Vagina (tissue), 2 donors: Measurements from ENCODE around the gene IGFBP6. TPM values are rescaled to one million over a fixed set of nuclear protein-coding genes. Genes with fewer than 3 reads are reported as not detected.

Experiments
- DNase-seq, 2 donors: peaks; one replicate each; pipeline ENCODE4 v3.0.0-alpha.2; 2017; ENCODE audit errors: extremely low spot score in 2 of 2
- H3K27ac ChIP-seq: fragments of 200-600 bp; sonication (generic); one replicate; pipeline ENCODE4 v1.5.1; 2019
- H3K27me3 ChIP-seq: fragments of 200-600 bp; sonication (generic); one replicate; pipeline ENCODE4 v1.5.1; 2019
- H3K36me3 ChIP-seq, 2 donors: fragments of 200-600 bp; sonication (generic); one replicate each; pipeline ENCODE4 v1.5.1; 2017 to 2019
- H3K4me1 ChIP-seq: fragments of 200-600 bp; sonication (generic); one replicate; pipeline ENCODE4 v1.5.1; 2019
- H3K4me3 ChIP-seq, 2 donors: fragments of 200-600 bp; sonication (generic); 1 replicate in 1 of 2; 2 replicates in 1 of 2; pipeline ENCODE4 v1.5.1; 2016 to 2019
- H3K9me3 ChIP-seq: fragments of 200-600 bp; sonication (generic); one replicate; pipeline ENCODE4 v1.5.1; 2019
- CTCF ChIP-seq, 3 experiments: fragments of 450-650 bp in 2 of 3; fragments of 200-600 bp in 1 of 3; sonication (generic) in 1 of 3; IDR thresholded peaks; one replicate each; pipeline ENCODE4 v1.5.1; 2017 to 2019; ENCODE audit warnings: antibody characterized with exemption in 3 of 3, mild to moderate bottlenecking in 2 of 3, moderate library complexity in 2 of 3
- POLR2A ChIP-seq, 2 donors: fragments of 450-650 bp; IDR thresholded peaks; one replicate each; pipeline ENCODE4 v1.6.1; 2017; ENCODE audit warnings: antibody characterized with exemption in 2 of 2, mild to moderate bottlenecking in 2 of 2, moderate library complexity in 2 of 2
- POLR2AphosphoS5 ChIP-seq, 2 donors: sonication (generic); formaldehyde crosslinking; IDR thresholded peaks; one replicate each; pipeline ENCODE4 v1.9.0; 2017; ENCODE audit warnings: antibody characterized with exemption in 2 of 2, mild to moderate bottlenecking in 2 of 2, low read depth in 1 of 2; ENCODE audit not compliant: insufficient read depth in 1 of 2
- intact Hi-C: fragments of 100-400 bp; cut with DNase I; formaldehyde crosslinking; loops from one replicate; pipeline ENCODE4 v1.15.1; 2023
- total RNA-seq: library from RNA; depleted of rRNA; stranded (reverse); fragments of >200 nt; gene quantifications from one replicate; pipeline ENCODE4 v1.2.3, GENCODE V29; 2016

Gene IGFBP6
- total RNA-seq, 1 donor from 2014 or later = 684 TPM

- H3K9me3 ChIP-seq = no peaks in the 10 kb centered on the region
- peaks cover 84% of the 10 kb centered on the region for H3K4me1 ChIP-seq
- peak in 1 of 2 donors; percentile 89 for DNase-seq
These were observed 46.9 kb upstream of the IGFBP6 start for GRCh38 chr12:53050426-53051057.

DNA sequence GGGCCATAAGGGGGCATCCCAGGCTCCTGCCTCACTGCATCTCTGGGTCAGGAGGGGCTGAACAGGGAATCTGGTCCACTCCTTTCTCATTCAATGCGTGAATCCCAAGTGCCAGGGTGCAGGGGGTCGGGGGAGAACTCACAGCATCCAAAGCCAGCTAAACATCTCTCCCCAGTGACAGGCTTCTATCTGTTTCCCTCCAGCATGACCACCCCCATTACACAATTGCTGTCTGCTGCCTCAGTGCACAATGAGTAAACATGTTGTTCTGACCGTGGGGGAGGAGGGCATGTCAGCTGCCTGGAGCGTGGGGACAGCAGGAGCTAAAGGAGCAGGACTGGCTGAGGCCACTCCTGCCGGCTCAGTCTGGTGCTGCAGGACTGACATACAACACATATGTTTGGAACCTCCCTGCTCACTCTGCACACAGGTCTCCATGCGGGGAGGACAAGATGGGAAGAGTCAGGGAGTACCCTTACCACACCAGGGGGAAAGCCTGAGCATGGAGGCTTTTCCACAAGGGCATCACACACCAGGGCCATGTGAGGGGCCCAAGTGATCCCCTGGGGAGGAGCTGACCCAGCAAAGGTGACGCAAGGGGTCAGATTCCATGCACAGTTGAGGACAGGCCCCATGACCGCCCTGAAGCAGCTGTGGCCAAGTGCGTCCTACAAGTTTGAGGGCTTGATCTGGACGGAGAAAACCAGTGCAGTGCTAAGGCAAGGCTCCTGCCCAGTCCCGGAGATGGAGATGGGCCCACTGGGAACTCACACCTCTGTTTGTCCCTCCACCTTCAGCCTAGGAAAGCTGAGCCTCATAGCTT is 46.2 kb upstream of the IGFBP6 start:
- intact Hi-C loops = no loop called here
- peak in 1 of 2 donors; percentile 97 for DNase-seq
- Histone ChIP-seq H3K27me3 (no peaks in the 10 kb centered on the region), H3K36me3 (peaks cover 0 to 10% of the 10 kb centered on the region in 2 donors), H3K4me3 (peak overlapping the region; percentile 73 to 86), H3K9me3 (no peaks in the 10 kb centered on the region), H3K4me1 (peaks cover 79% of the 10 kb centered on the region), H3K27ac (peak overlapping the region; percentile 96)
- TF ChIP-seq POLR2AphosphoS5 (IDR thresholded peaks at IDR 0.05; ENCODE audit: insufficient read depth in 1 of 2, low read depth in 1 of 2) (peak; percentile 89 to 92), CTCF (IDR thresholded peaks at IDR 0.05) (peak in 2 of 3 experiments; percentile 23 to 47), POLR2A (IDR thresholded peaks at IDR 0.05) (peak in 1 of 2 donors; percentile 45)

More at GRCh38 chr12:53050426-53051057, 46.9 kb upstream of the IGFBP6 start:
- H3K4me3 ChIP-seq = peak overlapping the region; percentile 73 to 86
- H3K27me3 ChIP-seq = no peaks in the 10 kb centered on the region
- no peak for TF ChIP-seq CTCF (IDR thresholded peaks at IDR 0.05)
- TF ChIP-seq POLR2A (IDR thresholded peaks at IDR 0.05) = no peak
- no peak for TF ChIP-seq POLR2AphosphoS5 (IDR thresholded peaks at IDR 0.05; ENCODE audit: insufficient read depth in 1 of 2, low read depth in 1 of 2)
- H3K36me3 ChIP-seq = peaks cover 0 to 2% of the 10 kb centered on the region in 2 donors
- intact Hi-C loops = no loop called here
- peak overlapping the region; percentile 96 for H3K27ac ChIP-seq

- intact Hi-C loops = no loop called here
- peak in 1 of 2 donors; percentile 90 for DNase-seq
- H3K27ac ChIP-seq = peak overlapping the region; percentile 96
- H3K4me1 ChIP-seq = peaks cover 75% of the 10 kb centered on the region
- no peaks in the 10 kb centered on the region for H3K9me3 ChIP-seq
- peak overlapping the region; percentile 73 to 86 for H3K4me3 ChIP-seq
- no peaks in the 10 kb centered on the region for H3K27me3 ChIP-seq
- H3K36me3 ChIP-seq = peaks cover 0 to 16% of the 10 kb centered on the region in 2 donors
- TF ChIP-seq POLR2A (IDR thresholded peaks at IDR 0.05) (no peak), CTCF (IDR thresholded peaks at IDR 0.05) (no peak), POLR2AphosphoS5 (IDR thresholded peaks at IDR 0.05; ENCODE audit: insufficient read depth in 1 of 2, low read depth in 1 of 2) (no peak)
These were observed 45.5 kb upstream of the IGFBP6 start for GRCh38 chr12:53051881-53052412.

- H3K4me1 ChIP-seq = peaks cover 75% of the 10 kb centered on the region
- no peaks in the 10 kb centered on the region for H3K27me3 ChIP-seq
- peak overlapping the region; percentile 96 for H3K27ac ChIP-seq
- intact Hi-C loops = no loop called here
- H3K9me3 ChIP-seq = no peaks in the 10 kb centered on the region
- H3K4me3 ChIP-seq = peak overlapping the region; percentile 73 to 86
- TF ChIP-seq POLR2AphosphoS5 (IDR thresholded peaks at IDR 0.05; ENCODE audit: insufficient read depth in 1 of 2, low read depth in 1 of 2) (peak; percentile 84 to 85), POLR2A (IDR thresholded peaks at IDR 0.05) (peak in 1 of 2 donors; percentile 10), CTCF (IDR thresholded peaks at IDR 0.05) (no peak)
- peak in 1 of 2 donors; percentile 95 for DNase-seq
- peaks cover 0 to 22% of the 10 kb centered on the region in 2 donors for H3K36me3 ChIP-seq
These were observed 44.8 kb upstream of the IGFBP6 start for GRCh38 chr12:53052419-53053217.
